Middle frontal gyrus (tissue), 1 donor: ENCODE results near the gene CUL3.

Source experiments
- DNase-seq: peaks from one replicate; pipeline ENCODE4 v3.0.0-alpha.2; 2015; ENCODE audit warnings: low spot score; ENCODE audit errors: extremely low spot score

CUL3 gene

GRCh38 chr2:224432003-224432579 is 153.1 kb downstream of the CUL3 start:
- no peak for DNase-seq

GRCh38 chr2:224429441-224429810 is 155.7 kb downstream of the CUL3 start:
- DNase-seq = no peak

GRCh38 chr2:224428787-224429440 is 156.2 kb downstream of the CUL3 start:
- no peak for DNase-seq

- no peak for DNase-seq
Measured at GRCh38 chr2:224427471-224427870, 157.7 kb downstream of the CUL3 start.

GRCh38 chr2:224426656-224427055 is 158.5 kb downstream of the CUL3 start:
- DNase-seq = no peak

GRCh38 chr2:224421065-224421464 is 164.1 kb downstream of the CUL3 start:
- no peak for DNase-seq
